Nephron progenitor cell (in vitro differentiated cells): ENCODE measurements around the gene RPL4.
"Not testable (repeated sequence)": the region's sequence is repeated elsewhere in the genome, so short reads cannot be mapped to it uniquely, and the experiment has no call there.

Source experiments
- DNase-seq: peaks from one replicate; pipeline ENCODE4 v3.0.0; 2021
- H3K27ac Mint-ChIP-seq: 2 replicates; pipeline ENCODE4 v1.8.0; 2021; ENCODE audit warnings: mild to moderate bottlenecking, moderate library complexity, mixed read lengths
- H3K27me3 Mint-ChIP-seq: 2 replicates; pipeline ENCODE4 v1.8.0; 2021; ENCODE audit warnings: mild to moderate bottlenecking, low read depth, mixed read lengths; ENCODE audit not compliant: poor library complexity
- H3K36me3 Mint-ChIP-seq: 2 replicates; pipeline ENCODE4 v1.8.0; 2021; ENCODE audit warnings: low read depth, mixed read lengths
- H3K4me1 Mint-ChIP-seq: 2 replicates; pipeline ENCODE4 v1.8.0; 2021; ENCODE audit warnings: mixed read lengths
- H3K4me3 Mint-ChIP-seq: 2 replicates; pipeline ENCODE4 v1.8.0; 2021; ENCODE audit warnings: mild to moderate bottlenecking, moderate library complexity, mixed read lengths
- H3K9me3 Mint-ChIP-seq: 2 replicates; pipeline ENCODE4 v1.8.0; 2021; ENCODE audit warnings: mild to moderate bottlenecking, moderate library complexity, mixed read lengths
- CTCF ChIP-seq: fragments of 200-600 bp; sonication (generic); IDR thresholded peaks from 2 replicates; pipeline ENCODE4 v1.5.0; 2021; ENCODE audit warnings: antibody characterized with exemption

RPL4 gene

GRCh38 chr15:66503780-66504562 lies 684 bp downstream of the RPL4 start:
- DNase-seq, result no peak
- H3K9me3 Mint-ChIP-seq, result no peaks in the 10 kb centered on the region
- peaks cover 4% of the 10 kb centered on the region for H3K27me3 Mint-ChIP-seq
- H3K36me3 Mint-ChIP-seq, result peaks cover 56% of the 10 kb centered on the region
- peaks cover 45% of the 10 kb centered on the region for H3K4me1 Mint-ChIP-seq
- H3K27ac Mint-ChIP-seq, result peak overlapping the region; percentile 98
- TF ChIP-seq CTCF, result no peak
- H3K4me3 Mint-ChIP-seq, result peak overlapping the region; percentile 99

- DNase-seq, H3K9me3 Mint-ChIP-seq, H3K27me3 Mint-ChIP-seq: not testable (repeated sequence)
- H3K27ac Mint-ChIP-seq, result peak overlapping the region; percentile 76
- H3K4me3 Mint-ChIP-seq, result peak overlapping the region; percentile 99
- H3K36me3 Mint-ChIP-seq, result peaks cover 53% of the 10 kb centered on the region
- peaks cover 47% of the 10 kb centered on the region for H3K4me1 Mint-ChIP-seq
Observed at GRCh38 chr15:66503041-66503648, 1.5 kb downstream of the RPL4 start.

- no peak for TF ChIP-seq CTCF
- H3K36me3 Mint-ChIP-seq, result peaks cover 57% of the 10 kb centered on the region
- DNase-seq, result no peak
- H3K9me3 Mint-ChIP-seq, result no peaks in the 10 kb centered on the region
- H3K4me3 Mint-ChIP-seq, result peak overlapping the region; percentile 99
- H3K4me1 Mint-ChIP-seq, result peaks cover 50% of the 10 kb centered on the region
- H3K27ac Mint-ChIP-seq, result peak overlapping the region; percentile 76
- H3K27me3 Mint-ChIP-seq, result peaks cover 4% of the 10 kb centered on the region
Observed at GRCh38 chr15:66502491-66502890, 2.2 kb downstream of the RPL4 start.

- H3K27ac Mint-ChIP-seq, result peak overlapping the region; percentile 46
- H3K36me3 Mint-ChIP-seq, result peaks cover 61% of the 10 kb centered on the region
Observed at GRCh38 chr15:66500346-66500745, 4.3 kb downstream of the RPL4 start.

GRCh38 chr15:66498501-66499386 lies 5.9 kb downstream of the RPL4 start:
- peak; percentile 35 for TF ChIP-seq CTCF

More at GRCh38 chr15:66500346-66500745, 4.3 kb downstream of the RPL4 start:
- H3K27me3 Mint-ChIP-seq, H3K9me3 Mint-ChIP-seq, H3K4me3 Mint-ChIP-seq, DNase-seq: not testable (repeated sequence)
- H3K4me1 Mint-ChIP-seq, result peaks cover 40% of the 10 kb centered on the region

GRCh38 chr15:66497502-66498455 lies 6.9 kb downstream of the RPL4 start, which contains the start of gene SNAPC5:
Gene SNAPC5 (minus strand): TSS chr15:66497762. CDS start chr15:66497731, 31 bp downstream.
- H3K36me3 Mint-ChIP-seq, result peaks cover 58% of the 10 kb centered on the region
- peak; percentile 99 for TF ChIP-seq CTCF

More at GRCh38 chr15:66498501-66499386, 5.9 kb downstream of the RPL4 start:
- H3K27me3 Mint-ChIP-seq, result no peaks in the 10 kb centered on the region
- H3K4me1 Mint-ChIP-seq, result peaks cover 30% of the 10 kb centered on the region
- peaks cover 61% of the 10 kb centered on the region for H3K36me3 Mint-ChIP-seq
- no peak overlapping the region for H3K27ac Mint-ChIP-seq
- DNase-seq, result no peak
- H3K4me3 Mint-ChIP-seq, result no peak overlapping the region
- no peaks in the 10 kb centered on the region for H3K9me3 Mint-ChIP-seq

More at GRCh38 chr15:66497502-66498455, 6.9 kb downstream of the RPL4 start, which contains the start of gene SNAPC5:
- H3K4me3 Mint-ChIP-seq, result peak within 1 kb of the TSS; percentile 95
- no peaks in the 10 kb centered on the region for H3K9me3 Mint-ChIP-seq
- H3K27me3 Mint-ChIP-seq, result no peaks in the 10 kb centered on the region
- H3K27ac Mint-ChIP-seq, result peak within 1 kb of the TSS; percentile 91
- peaks cover 22% of the 10 kb centered on the region for H3K4me1 Mint-ChIP-seq
- peak; percentile 99 for DNase-seq
